Kidney (tissue), 14 donors: ENCODE measurements around the gene DCST1. TPM values are rescaled to one million over a fixed set of nuclear protein-coding genes. Genes with fewer than 3 reads are reported as not detected.

ENCODE experiments used
- DNase-seq, 5 donors: peaks; one replicate each; pipeline ENCODE4 v3.0.0-alpha.2; 2013 to 2020
- FAIRE-seq: peaks from 2 replicates; lab custom pipeline; 2012; peaks lifted over from hg19 to GRCh38; lab: Jason Lieb, UNC
- H3K27ac ChIP-seq, 2 donors: one replicate each; pipeline ENCODE4 v1.7.0; 2013; ENCODE audit warnings: low read depth in 2 of 2, low read length in 2 of 2, inconsistent platforms in 1 of 2
- H3K27me3 ChIP-seq: one replicate; pipeline ENCODE4 v1.7.1; 2013; ENCODE audit warnings: low read length, inconsistent platforms; ENCODE audit not compliant: control insufficient read depth, insufficient read depth
- H3K36me3 ChIP-seq, 3 donors: one replicate each; pipeline versions ENCODE4 v1.7.0 to v1.7.1; 2013; ENCODE audit warnings: low read length in 3 of 3, control low read depth in 1 of 3, inconsistent platforms in 1 of 3; ENCODE audit not compliant: insufficient read depth in 3 of 3, control insufficient read depth in 2 of 3
- H3K4me1 ChIP-seq, 3 donors: one replicate each; pipeline versions ENCODE4 v1.7.0 to v1.7.1; 2013; ENCODE audit warnings: low read length in 3 of 3, inconsistent platforms in 1 of 3, low read depth in 1 of 3; ENCODE audit not compliant: control insufficient read depth in 2 of 3, insufficient read depth in 2 of 3
- H3K4me3 ChIP-seq, 3 donors: one replicate each; pipeline versions ENCODE4 v1.7.0 to v1.8.1; 2013; ENCODE audit warnings: low read length in 3 of 3, control low read depth in 1 of 3, inconsistent platforms in 1 of 3
- H3K9ac ChIP-seq, 3 donors: one replicate each; pipeline versions ENCODE4 v1.7.0 to v1.7.1; 2013; ENCODE audit warnings: low read length in 3 of 3, control low read depth in 1 of 3, inconsistent platforms in 1 of 3
- H3K9me3 ChIP-seq, 3 donors: one replicate each; pipeline versions ENCODE4 v1.7.0 to v1.7.1; 2013; ENCODE audit warnings: low read length in 3 of 3, control low read depth in 1 of 3, inconsistent platforms in 1 of 3; ENCODE audit not compliant: control insufficient read depth in 2 of 3, insufficient read depth in 1 of 3
- intact Hi-C: fragments of 100-400 bp; cut with DNase I; formaldehyde crosslinking; loops from one replicate; pipeline ENCODE4 v1.11.1; 2022
- polyA plus RNA-seq: library from polyadenylated mRNA; stranded (reverse); fragments of 350-450 nt; fragmentation: Illumina TruSeq; extraction: RNeasy Lipid Tissue Mini Kit (QIAGEN cat#74804); gene quantifications from one replicate; pipeline ENCODE4 v1.2.3, GENCODE V29; 2014; ENCODE audit warnings: low read depth, low replicate concordance; ENCODE audit not compliant: insufficient read depth
- total RNA-seq: library from RNA; stranded (reverse); fragmentation: NEBNext Ultra II Directional; extraction: Animal tissue kit (Norgen Biotek cat#: 25700); gene quantifications from one replicate; pipeline ENCODE4 v1.2.1, GENCODE V29; 2021
- TF ChIP-seq, protein P1 (sequence below): IDR thresholded peaks from 3 replicates; pipeline ENCODE4 v1.5.1; 2012; ENCODE audit warnings: mild to moderate bottlenecking, moderate library complexity, borderline replicate concordance; ENCODE audit not compliant: insufficient read depth; ENCODE audit errors: extremely low read depth
- donor health status: control.
- donor health status: control.
- donor health status: control.
- donor health status: control.
- donor health status: control.
- donor health status: DM: yes; HTN: yes; CAD: no.
- donor health status: Normal renal cell carcinoma (clear cell type).

Gene DCST1
- total and polyA plus RNA-seq, 2 donors from 2014 or later, result not detected

DNA sequence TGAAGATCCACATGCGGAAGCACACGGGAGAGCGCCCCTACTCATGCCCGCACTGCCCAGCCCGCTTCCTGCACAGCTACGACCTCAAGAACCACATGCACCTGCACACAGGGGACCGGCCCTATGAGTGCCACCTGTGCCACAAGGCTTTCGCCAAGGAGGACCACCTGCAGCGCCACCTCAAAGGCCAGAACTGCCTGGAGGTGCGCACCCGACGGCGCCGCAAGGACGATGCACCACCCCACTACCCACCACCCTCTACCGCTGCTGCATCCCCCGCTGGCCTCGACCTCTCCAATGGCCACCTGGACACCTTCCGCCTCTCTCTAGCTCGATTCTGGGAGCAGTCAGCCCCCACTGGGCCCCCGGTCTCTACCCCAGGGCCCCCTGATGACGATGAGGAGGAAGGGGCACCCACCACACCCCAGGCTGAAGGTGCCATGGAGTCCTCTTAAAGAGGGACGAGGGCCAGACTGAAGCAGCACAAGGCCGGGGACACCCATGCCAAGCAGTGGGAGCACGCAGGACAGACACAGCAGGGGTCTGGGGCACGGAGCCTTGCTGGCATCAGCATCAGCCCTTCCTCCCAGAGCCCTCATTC, 17.3 kb upstream of the DCST1 start:
- no peak overlapping the region for H3K4me3 ChIP-seq
- H3K9ac ChIP-seq, result no peak overlapping the region
- peaks cover 0 to 34% (median 9%) of the 10 kb centered on the region in 3 donors for H3K4me1 ChIP-seq
- DNase-seq (peak in 1 of 5 donors; percentile 81), FAIRE-seq (no peak)
- TF ChIP-seq, protein P1, sequence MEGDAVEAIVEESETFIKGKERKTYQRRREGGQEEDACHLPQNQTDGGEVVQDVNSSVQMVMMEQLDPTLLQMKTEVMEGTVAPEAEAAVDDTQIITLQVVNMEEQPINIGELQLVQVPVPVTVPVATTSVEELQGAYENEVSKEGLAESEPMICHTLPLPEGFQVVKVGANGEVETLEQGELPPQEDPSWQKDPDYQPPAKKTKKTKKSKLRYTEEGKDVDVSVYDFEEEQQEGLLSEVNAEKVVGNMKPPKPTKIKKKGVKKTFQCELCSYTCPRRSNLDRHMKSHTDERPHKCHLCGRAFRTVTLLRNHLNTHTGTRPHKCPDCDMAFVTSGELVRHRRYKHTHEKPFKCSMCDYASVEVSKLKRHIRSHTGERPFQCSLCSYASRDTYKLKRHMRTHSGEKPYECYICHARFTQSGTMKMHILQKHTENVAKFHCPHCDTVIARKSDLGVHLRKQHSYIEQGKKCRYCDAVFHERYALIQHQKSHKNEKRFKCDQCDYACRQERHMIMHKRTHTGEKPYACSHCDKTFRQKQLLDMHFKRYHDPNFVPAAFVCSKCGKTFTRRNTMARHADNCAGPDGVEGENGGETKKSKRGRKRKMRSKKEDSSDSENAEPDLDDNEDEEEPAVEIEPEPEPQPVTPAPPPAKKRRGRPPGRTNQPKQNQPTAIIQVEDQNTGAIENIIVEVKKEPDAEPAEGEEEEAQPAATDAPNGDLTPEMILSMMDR, result no peak
- H3K27me3 ChIP-seq, result no peaks in the 10 kb centered on the region
- no peaks in the 10 kb centered on the region for H3K36me3 ChIP-seq
- no peaks in the 10 kb centered on the region for H3K9me3 ChIP-seq
- peak overlapping the region; percentile 41 to 83 for H3K27ac ChIP-seq
- intact Hi-C loops, result no loop called here

DNA sequence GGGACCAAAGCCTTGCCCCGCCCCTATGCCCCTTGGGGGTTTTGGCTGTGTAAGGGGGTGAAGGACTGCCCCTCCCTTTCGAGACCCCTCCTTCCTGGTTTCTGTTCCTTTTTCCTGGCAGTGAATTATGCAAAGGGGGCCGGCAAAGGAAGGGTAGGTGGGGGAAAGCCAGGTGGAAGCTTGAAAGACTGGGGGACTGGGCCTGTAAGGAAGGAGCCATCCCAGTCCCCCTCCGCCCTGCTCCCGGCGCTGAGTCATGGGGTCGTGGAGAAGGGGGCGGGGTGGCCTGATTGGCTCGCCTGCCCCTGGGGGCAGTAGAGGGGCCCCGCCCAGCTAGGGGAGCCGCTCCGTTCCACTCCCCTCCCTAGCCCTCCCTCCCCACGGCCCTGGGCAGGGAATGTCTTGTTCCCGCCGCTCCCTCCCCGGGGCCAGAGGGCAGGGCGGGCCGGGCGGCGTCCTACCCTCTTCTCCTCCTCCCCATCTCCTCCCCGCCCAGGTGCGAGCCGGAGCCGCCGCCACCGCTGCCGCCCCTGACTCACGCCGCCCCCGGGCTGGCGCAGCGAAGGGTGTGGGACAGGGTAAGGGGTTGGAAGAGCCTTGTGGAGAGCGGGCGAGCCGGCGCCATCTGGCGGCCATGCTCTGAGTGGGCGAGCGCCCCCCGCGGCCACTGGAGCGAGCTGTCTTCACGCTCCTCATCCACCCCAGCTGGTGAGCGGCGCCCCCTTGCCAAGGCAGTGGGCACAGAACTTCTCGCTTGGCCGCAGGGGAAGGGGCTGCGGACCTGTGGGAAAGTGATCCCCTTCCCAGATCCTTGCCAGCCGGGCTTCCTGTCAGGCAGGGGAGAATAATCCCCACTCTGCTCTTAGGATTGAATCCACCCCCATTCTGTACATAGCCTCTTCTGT, 16.3 kb upstream of the DCST1 start:
- FAIRE-seq, result no peak
- Histone ChIP-seq H3K4me1 (peaks cover 0 to 28% (median 9%) of the 10 kb centered on the region in 3 donors), H3K27ac (peak overlapping the region; percentile 41 to 83), H3K9ac (peak overlapping the region in 2 of 3 donors; percentile 32 to 58), H3K9me3 (no peaks in the 10 kb centered on the region), H3K4me3 (peak overlapping the region in 2 of 3 donors; percentile 37 to 42), H3K27me3 (no peaks in the 10 kb centered on the region), H3K36me3 (no peaks in the 10 kb centered on the region)
- DNase-seq, result peak; percentile 92 to 98 (median 95)
- TF ChIP-seq, protein P1, result peak; percentile 99
- intact Hi-C loops, result no loop called here

DNA sequence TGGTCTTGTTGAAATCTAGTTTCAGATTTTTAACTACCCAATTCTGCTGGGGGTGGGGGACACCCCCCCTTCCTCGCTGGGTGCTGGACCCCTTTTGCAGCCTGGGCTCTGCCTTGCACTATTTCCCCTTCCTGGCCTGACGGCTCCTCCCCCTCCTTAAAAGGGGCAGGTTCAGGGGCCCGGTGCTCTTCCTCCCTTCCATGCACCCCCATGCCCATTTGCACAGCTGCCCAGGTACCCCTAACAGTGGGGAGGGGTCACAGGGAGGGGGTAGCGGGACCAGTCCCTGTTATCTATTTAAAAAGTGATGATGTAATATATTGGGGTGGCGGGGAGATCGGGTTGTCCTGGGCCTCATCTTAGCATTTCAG, 15.7 kb upstream of the DCST1 start:
- Histone ChIP-seq H3K9me3 (no peaks in the 10 kb centered on the region), H3K9ac (peak overlapping the region in 2 of 3 donors; percentile 32 to 58), H3K4me3 (peak overlapping the region in 2 of 3 donors; percentile 37 to 42), H3K27ac (peak overlapping the region in 1 of 2 donors; percentile 83), H3K36me3 (no peaks in the 10 kb centered on the region), H3K4me1 (peaks cover 0 to 22% (median 4%) of the 10 kb centered on the region in 3 donors), H3K27me3 (no peaks in the 10 kb centered on the region)
- TF ChIP-seq, protein P1, result no peak
- intact Hi-C loops, result no loop called here
- peak in 2 of 5 donors; percentile 67 to 69 for DNase-seq
- no peak for FAIRE-seq
